HUES64 (cell line): ENCODE results near the gene ATXN1.
"Not testable (repeated sequence)": the region's sequence is repeated elsewhere in the genome, so short reads cannot be mapped to it uniquely, and the experiment has no call there.

Source experiments
- H3K27ac ChIP-seq: 2 replicates; pipeline ENCODE4 v1.7.0; 2013; ENCODE audit warnings: low read depth, low read length, inconsistent platforms
- H3K27me3 ChIP-seq: 2 replicates; pipeline ENCODE4 v1.6.1; 2013; ENCODE audit warnings: mild to moderate bottlenecking, low read length; ENCODE audit not compliant: insufficient read depth
- H3K36me3 ChIP-seq: 2 replicates; pipeline ENCODE4 v1.6.1; 2013; ENCODE audit warnings: mild to moderate bottlenecking, low read length; ENCODE audit not compliant: insufficient read depth
- H3K4me1 ChIP-seq: 2 replicates; pipeline ENCODE4 v1.6.1; 2013; ENCODE audit warnings: mild to moderate bottlenecking, low read length, moderate library complexity; ENCODE audit not compliant: insufficient read depth
- H3K4me3 ChIP-seq: 2 replicates; pipeline ENCODE4 v1.5.1; 2013; ENCODE audit warnings: mild to moderate bottlenecking, low read length, moderate library complexity
- H3K9ac ChIP-seq: 2 replicates; pipeline ENCODE4 v1.6.1; 2013; ENCODE audit warnings: mild to moderate bottlenecking, low read depth, low read length
- H3K9me3 ChIP-seq: 2 replicates; pipeline ENCODE4 v1.6.1; 2013; ENCODE audit warnings: low read depth, low read length; ENCODE audit not compliant: insufficient read depth
- WGBS: fragments of 150-250, 120-280 bp; methylation state at CpG from one replicate; pipeline ENCODE4 v1.1.7; 2013; ENCODE audit warnings: missing lambda C conversion rate; 5-methylcytosine and 5-hydroxymethylcytosine counted together

The ATXN1 gene

DNA sequence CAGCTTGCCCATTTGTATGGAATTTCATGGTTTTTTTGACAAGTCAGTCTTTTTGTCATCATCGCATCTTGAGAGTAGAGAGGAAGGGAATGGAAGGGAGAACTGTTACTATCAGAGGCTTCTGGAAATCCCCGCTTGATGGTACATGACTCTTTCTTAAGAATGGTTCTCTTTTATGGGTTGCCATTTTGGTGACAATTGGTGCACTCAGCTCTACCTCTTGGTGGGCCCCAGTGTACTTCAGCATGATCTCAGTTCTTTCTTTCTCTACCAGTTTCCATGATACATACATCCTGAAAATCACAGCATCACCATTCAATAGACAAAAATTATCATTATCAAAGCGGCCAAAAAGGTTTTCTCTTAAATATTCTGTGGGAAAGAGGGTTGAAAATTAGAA, 147.1 kb downstream of the ATXN1 start:
- H3K4me3 ChIP-seq, H3K36me3 ChIP-seq: not testable (repeated sequence)

DNA sequence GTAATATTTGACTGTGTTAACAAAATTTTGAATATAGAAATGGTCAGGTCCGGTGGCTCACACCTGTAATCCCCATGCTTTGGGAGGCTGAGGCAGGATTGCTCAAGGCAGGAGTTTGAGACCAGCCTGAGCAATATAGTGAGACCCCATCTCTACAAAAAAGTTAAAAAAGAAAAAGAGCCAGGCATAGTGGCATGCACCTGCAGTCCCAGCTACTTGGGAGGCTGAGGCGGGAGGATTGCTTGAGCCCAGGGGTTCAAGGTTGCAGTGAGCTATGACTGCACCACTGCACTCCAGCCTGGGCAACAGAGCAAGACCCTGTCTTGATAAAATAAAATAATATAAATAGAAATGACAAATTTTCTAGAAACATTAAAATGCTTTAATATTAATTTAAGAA, 147.8 kb downstream of the ATXN1 start:
- 95% methylated on average over 2 of the region's 2 CpGs for WGBS
- not testable (repeated sequence) for H3K27ac ChIP-seq, H3K4me1 ChIP-seq, H3K27me3 ChIP-seq, H3K9me3 ChIP-seq, H3K4me3 ChIP-seq, H3K36me3 ChIP-seq, H3K9ac ChIP-seq

More for the DNA sequence above, 147.1 kb downstream of the ATXN1 start:
- not testable (repeated sequence) for H3K9ac ChIP-seq, H3K9me3 ChIP-seq, H3K27ac ChIP-seq, H3K27me3 ChIP-seq, H3K4me1 ChIP-seq
- WGBS: 98% methylated on average over 2 of the region's 3 CpGs

DNA sequence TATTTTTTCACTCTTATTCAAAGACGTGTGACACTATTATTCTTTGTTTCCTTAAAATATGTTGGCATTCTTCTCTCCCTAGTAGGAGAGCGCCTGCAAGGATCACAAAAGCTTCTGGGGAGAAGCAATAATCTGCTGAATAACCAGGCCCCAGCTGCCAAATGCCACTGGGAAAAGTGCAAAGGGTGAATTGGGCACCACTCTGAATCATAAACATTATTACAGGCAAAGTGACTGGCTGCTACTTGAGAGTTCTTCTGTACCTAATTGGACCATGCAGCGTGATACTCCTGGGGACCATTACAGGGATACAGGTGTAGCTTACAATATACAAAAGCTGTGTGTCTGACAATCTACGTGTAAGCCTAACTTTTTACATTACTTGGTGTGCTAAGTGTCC, 152.8 kb downstream of the ATXN1 start:
- 95% methylated on average over 2 of the region's 4 CpGs for WGBS
- no peaks in the 10 kb centered on the region for H3K36me3 ChIP-seq

DNA sequence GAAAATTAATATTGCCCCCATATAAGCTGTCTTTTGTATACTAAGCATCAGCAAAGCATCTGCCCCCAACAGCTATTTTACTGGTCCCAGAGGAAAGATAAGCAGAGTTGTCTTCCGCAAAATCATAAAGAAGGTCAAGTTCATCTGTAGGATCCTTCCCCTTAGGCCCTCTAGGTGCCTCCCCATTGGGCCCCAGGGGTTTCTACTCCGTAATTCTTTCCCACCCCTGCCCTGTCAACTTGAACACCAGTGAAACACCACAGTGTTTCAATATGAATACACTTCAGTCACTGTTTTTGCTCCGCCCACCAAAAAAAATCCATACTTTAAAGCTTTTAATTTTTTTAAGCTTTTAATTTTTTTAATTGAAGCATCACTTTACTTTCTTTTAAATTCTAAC, 159.2 kb downstream of the ATXN1 start:
- Histone ChIP-seq H3K27me3 (no peaks in the 10 kb centered on the region), H3K4me3 (no peak overlapping the region), H3K36me3 (no peaks in the 10 kb centered on the region), H3K27ac (no peak overlapping the region), H3K9me3 (no peaks in the 10 kb centered on the region), H3K9ac (no peak overlapping the region), H3K4me1 (no peaks in the 10 kb centered on the region; the same call in 1 of the 2 replicates)
- 94% methylated on average over 3 of the region's 3 CpGs for WGBS

More for the DNA sequence above, 152.8 kb downstream of the ATXN1 start:
- H3K9me3 ChIP-seq: no peaks in the 10 kb centered on the region
- H3K27me3 ChIP-seq: no peaks in the 10 kb centered on the region
- H3K27ac ChIP-seq: no peak overlapping the region
- no peaks in the 10 kb centered on the region for H3K4me1 ChIP-seq
- H3K9ac ChIP-seq: no peak overlapping the region
- no peak overlapping the region for H3K4me3 ChIP-seq

DNA sequence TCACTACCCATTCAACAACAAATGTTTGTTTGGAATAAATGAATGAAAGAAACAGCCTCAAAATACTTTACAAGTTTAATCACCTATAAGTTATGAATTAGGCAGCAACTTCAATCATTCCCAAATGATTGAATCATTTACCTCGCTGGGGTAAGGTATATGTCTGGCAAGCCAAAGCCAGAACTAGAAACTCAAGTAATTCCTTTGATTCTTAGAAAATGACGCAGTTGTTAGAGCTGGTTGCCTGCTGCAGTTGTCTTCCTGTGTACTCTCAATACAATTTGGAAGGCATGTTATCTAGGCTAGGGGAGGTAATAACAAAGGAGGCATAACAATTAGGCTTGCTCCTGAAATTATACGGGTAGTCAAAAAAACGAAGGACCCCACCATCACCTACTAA, 160.6 kb downstream of the ATXN1 start:
- Histone ChIP-seq H3K27ac (no peak overlapping the region), H3K4me3 (no peak overlapping the region), H3K4me1 (no peaks in the 10 kb centered on the region; the same call in 1 of the 2 replicates), H3K27me3 (no peaks in the 10 kb centered on the region), H3K36me3 (no peaks in the 10 kb centered on the region), H3K9me3 (no peaks in the 10 kb centered on the region), H3K9ac (no peak overlapping the region)
- WGBS: 97% methylated on average over 3 of the region's 4 CpGs

DNA sequence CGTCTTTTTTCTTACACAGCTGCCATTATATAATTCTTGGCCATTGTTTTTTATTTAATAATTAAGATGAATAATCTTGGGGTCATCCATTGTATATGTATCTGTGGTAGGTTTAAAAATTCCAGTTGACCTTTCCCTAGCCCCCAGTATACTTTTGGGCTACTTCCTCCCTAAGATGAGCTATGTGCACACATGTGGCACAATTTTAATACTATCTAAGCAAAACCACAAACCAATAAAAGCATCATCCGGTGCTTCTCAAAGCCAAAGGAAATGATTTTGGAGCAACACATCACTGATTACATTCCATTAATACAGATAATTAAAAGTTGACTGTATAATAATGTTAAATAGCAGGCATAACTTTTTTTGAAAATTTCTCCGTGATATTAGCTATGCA, 161.2 kb downstream of the ATXN1 start:
- no peaks in the 10 kb centered on the region for H3K36me3 ChIP-seq
- H3K4me1 ChIP-seq: no peaks in the 10 kb centered on the region; the same call in 1 of the 2 replicates
- H3K9ac ChIP-seq: no peak overlapping the region
- H3K27ac ChIP-seq: no peak overlapping the region
- no peak overlapping the region for H3K4me3 ChIP-seq
- H3K9me3 ChIP-seq: no peaks in the 10 kb centered on the region
- 96% methylated on average over 2 of the region's 3 CpGs for WGBS
- H3K27me3 ChIP-seq: no peaks in the 10 kb centered on the region

DNA sequence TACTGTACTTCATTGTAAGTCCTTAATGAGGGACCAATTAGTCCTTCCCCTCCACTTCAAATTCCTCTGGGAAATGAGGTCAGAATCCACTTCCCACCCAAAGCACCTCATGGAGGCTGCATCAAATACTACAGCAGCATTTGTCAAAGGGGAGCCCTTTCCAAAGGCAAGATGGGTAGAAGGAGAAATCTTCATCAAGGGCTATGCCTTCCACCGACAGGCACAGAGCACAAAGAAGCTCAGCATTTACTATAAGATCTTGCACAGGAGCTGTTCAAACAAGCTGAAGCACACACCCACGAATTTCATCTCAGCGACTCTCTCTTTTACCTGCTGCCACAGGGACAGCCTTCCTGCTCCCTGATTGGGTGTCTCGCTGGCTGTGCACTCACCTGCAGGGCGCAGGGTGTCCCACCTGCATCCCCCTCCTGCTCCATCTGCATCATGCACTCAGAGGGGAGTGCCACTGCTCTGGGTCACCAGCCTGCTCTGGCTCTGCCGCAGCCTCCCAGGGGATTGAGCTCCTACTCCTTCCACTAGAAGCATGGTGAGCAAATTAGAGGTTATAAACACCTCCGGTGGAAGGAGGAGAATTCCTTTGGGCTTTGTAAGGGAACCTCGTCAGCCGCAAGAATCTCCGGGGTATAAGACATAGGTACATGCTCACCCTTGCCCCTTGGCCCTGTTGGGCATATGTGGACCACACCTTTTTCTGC, 164.5 kb downstream of the ATXN1 start:
- no peaks in the 10 kb centered on the region; the same call in 1 of the 2 replicates for H3K4me1 ChIP-seq
- WGBS: 84% methylated on average over 10 of the region's 10 CpGs

DNA sequence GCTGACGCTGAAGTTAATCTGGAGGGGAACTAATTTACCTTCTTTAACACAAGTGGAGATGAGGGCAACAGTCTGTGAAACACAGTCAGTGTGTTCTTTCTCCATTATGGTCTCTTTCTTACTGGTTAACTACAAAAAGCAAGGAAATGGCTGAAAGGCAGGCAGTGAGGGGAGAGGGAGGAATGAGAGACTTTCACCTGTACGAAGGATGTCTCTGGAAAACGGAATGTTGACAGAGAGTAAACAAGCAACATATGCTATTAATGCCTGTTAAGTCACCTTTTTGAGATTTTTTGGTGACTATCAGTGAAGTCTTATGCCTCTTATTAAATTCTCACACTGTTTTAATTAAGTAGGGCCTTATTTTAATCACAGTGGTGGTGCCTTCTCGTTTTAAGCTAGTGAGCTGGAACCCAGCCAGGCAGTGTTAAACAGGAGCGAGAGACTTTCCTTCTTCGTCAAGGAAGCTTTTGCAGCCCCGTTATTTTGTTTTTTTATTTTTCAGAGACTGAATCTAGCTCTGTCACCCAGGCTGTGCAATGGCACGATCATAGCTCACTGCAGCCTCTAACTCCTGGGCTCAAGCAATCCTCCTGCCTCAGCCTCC, 165.6 kb downstream of the ATXN1 start:
- no peaks in the 10 kb centered on the region for H3K36me3 ChIP-seq
- H3K9me3 ChIP-seq: no peaks in the 10 kb centered on the region
- no peak overlapping the region for H3K27ac ChIP-seq
- H3K4me3 ChIP-seq: no peak overlapping the region
- no peaks in the 10 kb centered on the region; the same call in 1 of the 2 replicates for H3K4me1 ChIP-seq
- WGBS: 85% methylated on average over 8 of the region's 8 CpGs
- no peaks in the 10 kb centered on the region for H3K27me3 ChIP-seq
- no peak overlapping the region for H3K9ac ChIP-seq

More for the DNA sequence above, 164.5 kb downstream of the ATXN1 start:
- H3K36me3 ChIP-seq: no peaks in the 10 kb centered on the region
- H3K4me3 ChIP-seq: no peak overlapping the region
- H3K27me3 ChIP-seq: no peaks in the 10 kb centered on the region
- H3K9ac ChIP-seq: no peak overlapping the region
- H3K27ac ChIP-seq: no peak overlapping the region
- H3K9me3 ChIP-seq: no peaks in the 10 kb centered on the region

DNA sequence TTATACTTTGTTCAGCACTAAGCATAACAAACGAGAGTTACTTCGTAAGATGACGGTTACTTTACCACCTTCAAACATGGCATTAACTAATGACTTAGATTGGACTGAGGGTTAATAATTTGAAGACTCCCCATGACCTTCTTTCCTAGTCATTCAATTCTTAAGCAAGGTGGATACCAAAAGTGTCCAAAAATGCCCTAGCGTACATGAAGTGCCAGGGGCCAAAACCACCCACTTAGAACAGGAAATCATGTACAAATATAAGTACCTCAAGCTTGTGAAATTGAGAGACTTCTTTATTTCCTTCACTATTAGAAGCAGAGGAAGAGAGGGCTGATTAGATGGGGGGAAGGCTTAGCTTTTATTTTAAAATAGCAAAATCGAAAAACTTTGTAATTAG, 166.4 kb downstream of the ATXN1 start:
- no peak overlapping the region for H3K4me3 ChIP-seq
- H3K36me3 ChIP-seq: no peaks in the 10 kb centered on the region
- H3K4me1 ChIP-seq: no peaks in the 10 kb centered on the region; the same call in 1 of the 2 replicates
- H3K27ac ChIP-seq: no peak overlapping the region
- 96% methylated on average over 4 of the region's 5 CpGs for WGBS
- no peak overlapping the region for H3K9ac ChIP-seq
- H3K27me3 ChIP-seq: no peaks in the 10 kb centered on the region
- H3K9me3 ChIP-seq: no peaks in the 10 kb centered on the region

DNA sequence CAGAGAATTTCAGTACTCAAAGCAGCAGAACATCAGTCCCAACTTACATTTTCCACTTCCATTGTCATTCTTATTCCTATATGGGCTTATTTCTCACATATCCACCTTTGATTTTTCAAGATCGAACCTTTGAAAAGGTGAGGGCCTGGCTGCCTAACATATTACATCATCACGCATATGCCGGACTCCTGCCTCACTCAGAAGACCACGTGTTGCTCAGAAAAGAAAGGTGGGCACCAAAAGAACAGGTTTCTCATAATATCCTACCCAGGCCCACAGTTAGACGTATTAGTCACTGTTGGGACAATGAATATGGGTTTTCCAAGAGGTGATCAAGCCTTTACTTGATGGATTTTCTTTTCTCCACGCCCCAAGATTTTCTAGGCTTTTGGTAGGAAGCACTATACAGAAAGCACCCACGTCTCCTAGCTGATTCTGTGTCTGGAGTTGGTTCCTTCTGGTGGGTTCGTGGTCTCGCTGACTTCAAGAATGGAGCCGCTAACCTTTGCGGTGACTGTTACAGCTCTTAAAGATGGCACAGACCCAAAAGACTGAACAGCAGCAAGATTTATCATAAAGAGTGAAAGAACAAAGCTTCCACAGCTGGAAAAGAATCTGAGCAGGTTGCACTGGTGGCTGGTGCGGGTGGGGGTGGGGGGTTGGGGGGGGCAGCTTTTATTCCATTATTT, 168.9 kb downstream of the ATXN1 start:
- Histone ChIP-seq H3K4me3 (no peak overlapping the region), H3K27me3 (no peaks in the 10 kb centered on the region), H3K36me3 (no peaks in the 10 kb centered on the region), H3K9ac (no peak overlapping the region), H3K27ac (no peak overlapping the region), H3K4me1 (no peaks in the 10 kb centered on the region; the same call in 1 of the 2 replicates), H3K9me3 (no peaks in the 10 kb centered on the region)
- WGBS: 93% methylated on average over 11 of the region's 12 CpGs

DNA sequence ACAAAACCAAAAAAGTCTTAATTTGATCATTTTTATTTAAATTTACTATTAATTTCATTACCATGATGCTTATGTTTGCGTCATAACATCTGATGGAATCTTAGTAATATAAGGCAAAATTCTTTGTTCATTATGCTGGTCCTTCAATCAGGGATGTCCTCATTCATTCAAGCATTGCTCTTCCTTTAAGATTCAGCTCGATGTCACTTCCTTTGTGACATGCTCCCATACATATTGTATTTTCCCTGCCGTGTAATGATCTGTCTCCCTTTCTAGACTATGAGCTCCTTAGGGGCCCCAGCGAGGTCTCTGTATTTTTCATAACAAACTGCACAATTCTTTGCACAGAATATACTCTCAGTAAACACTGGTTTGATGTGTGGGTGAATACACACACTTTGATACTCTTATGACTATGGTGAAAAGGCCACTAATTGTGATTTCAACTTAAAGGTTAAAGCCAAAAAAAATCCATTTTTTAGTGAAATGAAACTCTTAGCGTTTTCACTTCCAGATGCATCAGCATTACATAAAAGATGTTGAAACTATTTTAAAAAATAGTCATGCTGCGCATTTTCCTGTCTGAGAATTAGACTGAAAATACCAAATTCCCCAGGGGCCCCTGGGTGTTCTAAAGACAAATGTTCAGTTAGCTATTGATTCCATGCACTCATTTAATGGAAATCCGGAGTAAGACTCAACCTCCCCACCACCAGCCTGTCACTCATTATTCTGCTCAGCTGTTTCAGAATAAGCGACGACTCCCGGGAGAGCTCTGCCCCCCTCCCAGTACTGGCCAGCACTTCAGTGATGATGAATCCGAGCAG, 169.7 kb downstream of the ATXN1 start:
- Histone ChIP-seq H3K36me3 (no peaks in the 10 kb centered on the region), H3K27ac (no peak overlapping the region), H3K9me3 (no peaks in the 10 kb centered on the region), H3K4me1 (no peaks in the 10 kb centered on the region), H3K27me3 (no peaks in the 10 kb centered on the region), H3K4me3 (no peak overlapping the region), H3K9ac (no peak overlapping the region)
- 92% methylated on average over 11 of the region's 11 CpGs for WGBS
